ENCODE data around the gene LRRC7.

The LRRC7 gene

GRCh38 chr1:69766431-69767180, 198.9 kb downstream of the LRRC7 start:
- DNase-seq = no peak

- DNase-seq = no peak
These were observed 208.8 kb downstream of the LRRC7 start for GRCh38 chr1:69776555-69776954.

DNA sequence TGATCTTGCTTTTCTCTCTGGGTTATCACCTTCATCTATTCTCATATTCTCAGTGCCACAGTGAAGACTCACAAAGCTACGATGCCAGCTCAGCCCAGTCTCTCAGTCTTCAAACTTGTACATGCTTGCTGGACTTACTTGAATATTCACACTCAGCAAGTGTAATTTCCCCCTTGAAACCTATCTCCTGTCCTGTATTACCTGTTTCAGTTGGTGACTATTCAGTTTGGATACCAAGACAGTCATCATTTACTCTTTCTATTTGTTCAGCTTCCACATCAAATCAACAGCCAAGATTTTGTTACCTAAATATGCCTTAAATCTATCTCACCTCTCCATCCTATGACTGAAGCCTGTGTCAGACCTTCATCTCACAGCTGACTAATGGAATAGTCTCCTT, 209.7 kb downstream of the LRRC7 start:
- no peak for DNase-seq

DNA sequence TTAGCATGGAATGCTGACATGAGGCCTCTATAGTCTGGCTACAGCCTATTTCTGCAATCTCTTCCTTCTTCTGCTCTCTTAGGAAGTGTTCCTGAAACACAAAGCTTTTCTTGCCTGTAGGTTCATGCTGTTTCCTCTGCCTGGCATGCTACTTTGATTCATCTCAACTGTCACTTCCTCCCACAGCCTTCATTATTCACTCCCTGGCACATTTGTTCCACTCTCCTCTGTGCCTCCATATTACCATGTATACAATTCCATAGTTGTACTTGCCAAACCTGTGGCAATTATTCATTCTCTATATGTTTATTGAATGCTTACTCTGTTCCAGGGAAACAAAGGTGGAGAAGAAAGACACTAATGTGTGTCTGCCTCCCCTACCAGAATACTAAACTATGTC, 210.2 kb downstream of the LRRC7 start:
- DNase-seq = no peak

DNA sequence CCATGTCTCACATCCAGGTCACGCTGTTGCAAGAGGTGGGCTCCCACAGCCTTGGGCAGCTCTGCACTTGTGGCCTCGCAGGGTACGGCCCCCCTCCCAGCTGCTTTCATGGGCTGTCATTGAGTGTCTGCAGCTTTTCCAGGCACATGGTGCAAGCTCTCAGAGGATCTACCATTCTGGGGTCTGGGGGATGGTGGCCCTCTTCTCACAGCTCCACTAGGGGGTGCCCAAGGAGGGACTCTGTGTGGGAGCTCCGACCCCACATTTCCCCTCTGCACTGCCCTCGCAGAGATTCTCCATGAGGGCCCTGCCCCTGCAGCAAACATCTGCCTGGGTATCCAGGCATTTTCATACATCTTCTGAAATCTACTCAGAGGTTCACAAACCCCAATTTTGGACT, 219.4 kb downstream of the LRRC7 start:
- no peak for DNase-seq

GRCh38 chr1:69791311-69791710, 223.6 kb downstream of the LRRC7 start:
- DNase-seq = no peak

DNA sequence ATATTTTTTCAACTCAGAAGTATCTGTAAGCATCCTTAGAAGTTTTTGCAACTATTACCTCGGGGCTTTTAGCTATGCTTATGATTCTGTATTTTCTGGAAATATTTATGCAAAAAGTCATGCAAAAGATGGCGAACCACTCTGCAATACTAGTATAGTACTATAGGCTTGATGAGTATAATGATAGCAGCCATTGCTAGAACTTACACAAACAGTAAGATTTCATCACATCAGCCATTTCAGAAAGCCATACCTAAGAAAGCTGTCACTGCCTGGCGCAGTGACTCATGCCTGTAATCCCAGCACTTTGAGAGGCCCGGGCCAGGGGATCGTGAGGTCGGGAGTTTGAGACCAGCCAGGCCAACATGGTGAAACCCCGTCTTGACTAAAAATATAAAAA, 227.1 kb downstream of the LRRC7 start:
- no peak for DNase-seq

DNA sequence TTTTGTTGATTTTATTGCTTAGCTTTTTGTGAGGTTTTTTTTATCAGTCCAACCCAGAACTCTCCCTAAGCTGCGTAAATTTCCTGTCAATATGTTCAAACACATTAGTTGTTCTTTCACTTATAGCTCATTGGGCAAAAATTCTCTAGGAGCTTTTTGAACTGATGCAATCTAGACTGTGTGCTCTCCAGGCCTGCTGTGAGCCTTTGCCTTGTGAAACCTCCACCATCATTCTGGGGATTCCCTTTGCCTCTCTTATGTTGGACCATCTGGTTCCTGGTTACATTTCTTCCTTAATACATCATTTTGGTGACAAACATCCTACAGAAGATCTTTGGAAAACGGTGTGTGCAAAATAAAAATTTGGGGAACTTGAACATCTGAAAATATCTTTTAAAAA, 247.2 kb downstream of the LRRC7 start:
- DNase-seq = no peak

DNA sequence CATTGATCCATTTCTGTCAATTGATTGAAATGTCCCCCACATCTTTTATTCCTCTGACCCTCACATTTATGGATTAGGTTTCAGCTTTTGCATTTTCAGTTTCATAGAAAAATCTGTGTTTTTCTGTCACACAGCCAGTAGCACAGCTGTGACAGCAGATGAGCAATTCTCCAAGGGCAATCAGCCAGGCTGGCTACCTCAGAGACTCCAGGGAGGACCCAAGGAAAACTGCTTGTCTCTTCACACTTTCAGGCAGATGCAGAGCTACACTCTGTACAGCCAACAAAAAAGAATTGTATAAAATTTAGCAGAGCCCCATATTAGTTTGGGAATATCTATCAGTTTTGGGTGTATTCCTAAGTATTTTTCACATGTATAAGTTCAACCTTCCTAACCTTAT, 257.2 kb downstream of the LRRC7 start:
- DNase-seq = no peak

DNA sequence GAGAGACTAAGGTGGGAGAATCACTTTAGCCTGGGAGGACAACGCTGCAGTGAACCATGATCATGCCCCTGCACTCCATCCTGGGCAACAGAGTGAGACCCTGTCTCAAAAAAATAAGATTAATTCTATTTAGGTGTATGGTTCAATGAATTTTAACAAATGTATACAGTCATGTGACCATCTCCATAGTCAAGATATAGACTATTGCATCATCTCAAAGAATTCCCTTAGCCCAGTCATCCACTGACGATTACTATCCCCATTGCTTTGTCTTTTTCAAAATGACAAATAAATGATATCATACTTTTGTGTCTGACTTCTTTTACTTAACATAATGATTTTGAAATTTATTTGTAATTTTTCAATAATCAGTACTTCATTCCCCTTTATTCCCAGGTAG, 260.0 kb downstream of the LRRC7 start:
- DNase-seq = no peak

- no peak for DNase-seq
These were observed 265.8 kb downstream of the LRRC7 start for GRCh38 chr1:69833536-69833935.

DNA sequence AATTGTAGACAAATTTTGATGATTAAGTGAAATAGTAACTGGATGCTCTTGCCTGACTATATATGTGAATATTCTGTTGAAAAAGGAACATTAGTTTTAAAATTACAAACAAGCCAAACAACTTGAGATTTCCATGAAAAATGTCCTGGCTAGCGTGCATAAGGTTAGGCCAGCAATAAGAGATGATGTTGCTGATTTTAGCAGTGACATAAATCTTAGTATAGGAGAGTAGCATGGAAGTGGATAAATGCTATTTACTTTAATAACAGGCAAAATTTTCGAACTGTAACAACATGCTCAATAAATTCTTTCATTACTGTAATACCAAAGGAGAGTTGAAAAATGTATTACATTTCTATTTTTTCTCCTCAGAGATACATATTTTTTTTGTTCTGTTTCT, 266.6 kb downstream of the LRRC7 start:
- no peak for DNase-seq

- no peak for DNase-seq
These were observed 268.2 kb downstream of the LRRC7 start for GRCh38 chr1:69835955-69836354.

DNA sequence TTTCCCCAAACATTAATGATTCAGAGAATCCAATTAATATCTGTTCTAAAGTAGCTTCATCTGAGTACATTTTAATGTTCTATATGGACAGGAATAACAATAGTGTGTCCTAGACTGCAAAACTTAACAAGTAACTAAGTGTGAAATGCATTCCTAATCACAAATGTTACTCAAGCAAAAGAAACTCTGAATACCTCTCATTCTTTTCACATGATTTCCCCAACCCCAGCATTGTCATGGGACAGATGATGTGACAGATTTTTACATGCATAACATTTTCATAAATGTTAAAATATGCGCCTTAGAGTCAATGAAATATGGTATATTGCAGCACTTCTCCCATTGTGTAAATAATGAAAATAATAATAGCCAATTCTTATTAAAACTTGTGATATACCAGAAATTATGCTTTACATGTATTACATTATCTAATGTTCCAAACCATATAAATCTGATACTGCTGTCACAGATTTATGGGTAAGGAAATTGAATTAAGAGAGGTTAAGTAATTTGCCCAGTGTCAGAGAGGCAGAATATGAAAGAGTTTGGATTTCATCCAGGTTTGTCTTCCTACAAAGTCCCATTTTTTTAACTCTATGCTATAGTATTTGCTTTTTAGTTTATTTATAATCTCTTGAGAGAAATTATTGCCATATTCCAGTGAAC, 269.4 kb downstream of the LRRC7 start:
- no peak for DNase-seq

GRCh38 chr1:69842326-69842725, 274.6 kb downstream of the LRRC7 start:
- DNase-seq = no peak

DNA sequence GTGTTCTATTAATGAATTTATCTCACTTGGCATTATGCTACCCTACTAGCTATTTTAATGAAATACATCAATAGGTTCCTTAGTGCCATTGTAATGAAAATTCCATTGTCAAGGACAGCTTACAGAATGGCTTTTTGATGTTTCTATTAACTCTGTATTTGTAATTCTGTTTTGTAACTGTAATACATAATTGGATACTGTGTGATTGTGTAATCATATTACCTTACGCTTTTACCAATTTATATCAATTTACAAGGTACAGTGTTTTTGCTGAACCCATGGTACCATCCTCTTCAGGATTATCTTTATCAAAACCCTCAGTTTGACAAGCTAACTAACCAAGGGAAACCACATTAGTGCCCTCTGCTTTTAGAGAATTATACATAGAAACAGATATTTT, 277.9 kb downstream of the LRRC7 start:
- DNase-seq = no peak

DNA sequence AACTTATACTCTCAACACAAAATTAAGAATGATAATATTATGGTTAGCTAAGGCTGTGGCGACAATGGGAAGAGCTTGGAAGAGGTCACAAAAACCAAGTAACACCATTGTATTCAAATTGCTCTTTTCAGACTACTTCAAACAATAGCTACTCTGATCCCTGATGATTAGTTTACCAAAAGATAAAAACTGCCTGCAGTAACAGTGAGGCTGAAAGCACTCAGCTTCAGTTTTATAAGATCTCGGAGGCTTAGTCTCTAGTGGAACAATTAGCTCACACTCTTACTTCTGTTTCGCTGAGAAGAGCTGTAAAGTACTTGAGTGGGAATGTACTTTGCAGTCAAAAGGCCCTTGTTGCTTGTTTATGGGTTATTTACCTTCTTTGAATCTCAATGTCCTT, 278.5 kb downstream of the LRRC7 start:
- no peak for DNase-seq

DNA sequence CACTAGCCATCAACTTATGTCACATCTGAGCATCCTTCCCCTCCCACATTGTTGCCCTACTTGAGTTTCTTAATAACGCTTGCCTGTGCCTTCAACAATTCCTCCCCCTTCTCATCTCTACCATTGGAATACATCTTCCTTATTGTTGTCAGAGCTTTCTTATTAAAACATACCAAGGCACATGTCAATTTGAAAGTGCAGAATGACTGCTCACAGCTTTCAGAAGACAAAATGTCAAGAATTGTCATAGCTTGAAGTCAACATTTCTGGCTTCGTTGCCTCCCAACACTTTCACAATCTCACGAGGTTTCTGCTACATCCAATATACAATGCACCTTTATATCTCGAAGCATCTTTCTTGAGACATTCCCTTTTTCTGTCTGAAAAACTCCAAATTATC, 279.9 kb downstream of the LRRC7 start:
- no peak for DNase-seq

DNA sequence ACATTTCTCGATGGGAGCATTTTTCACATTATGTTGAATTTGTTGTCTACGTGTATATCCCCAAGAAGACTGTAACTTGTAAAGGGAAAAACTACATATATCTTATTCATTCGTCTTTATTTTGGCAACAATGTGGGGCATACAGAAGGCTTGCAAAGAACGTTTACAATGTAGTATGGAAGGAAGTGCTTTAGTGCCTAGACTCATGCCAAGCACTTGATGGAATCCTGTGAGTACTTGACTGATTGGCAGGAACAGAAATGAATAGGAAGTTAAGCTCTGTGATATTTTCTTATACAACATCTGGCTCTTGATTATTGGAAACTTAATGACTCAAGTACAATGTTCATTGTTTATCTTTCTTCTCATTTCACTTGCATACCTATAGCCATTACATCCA, 284.4 kb downstream of the LRRC7 start:
- DNase-seq = no peak

- DNase-seq = no peak
These were observed 285.0 kb downstream of the LRRC7 start for GRCh38 chr1:69852706-69853105.

GRCh38 chr1:69858534-69858933, 290.8 kb downstream of the LRRC7 start:
- no peak for DNase-seq

GRCh38 chr1:69861641-69862040, 293.9 kb downstream of the LRRC7 start:
- no peak for DNase-seq

- DNase-seq = no peak
These were observed 295.2 kb downstream of the LRRC7 start for GRCh38 chr1:69862906-69863305.

GRCh38 chr1:69863704-69864103, 296.0 kb downstream of the LRRC7 start:
- no peak for DNase-seq

Data from right kidney (tissue), 1 donor.